Measurements from ENCODE around the gene CHST11. TPM values are rescaled to one million over a fixed set of nuclear protein-coding genes. Genes with fewer than 3 reads are reported as not detected.

CHST11 gene
- total RNA-seq, 8 experiments from 2014 or later: 9.3 to 36.8 (median 12.9) TPM

DNA sequence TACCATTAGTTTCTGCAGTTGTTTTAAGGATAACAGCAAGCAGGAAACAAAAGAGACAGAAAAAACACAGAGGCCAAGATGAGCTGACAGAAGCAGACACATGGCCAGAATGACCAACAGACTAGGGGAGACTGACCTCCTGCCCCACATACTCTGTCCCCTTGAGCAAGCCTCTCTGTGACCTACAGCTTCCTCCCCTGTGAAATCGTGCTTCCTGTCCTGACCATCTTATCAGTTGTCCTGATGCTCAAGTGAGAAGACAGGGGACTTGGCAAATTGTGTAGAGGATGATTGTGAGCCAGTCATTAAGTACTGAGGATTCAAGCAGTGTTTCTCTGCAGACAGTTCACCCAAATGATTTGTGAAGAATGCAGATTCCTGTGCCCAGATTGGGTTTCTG lies 272.3 kb downstream of the CHST11 start:
- H3K4me3 ChIP-seq: no peak overlapping the region
- in situ Hi-C loops (cut with MboI; ENCODE audit: low pct_unique_long_range_greater_than_20kb in 2 of 9, low sequenced_read_pairs in 9 of 9, unreplicated experiment in 9 of 9): loop anchor here in 1 of 9 experiments (25.0 kb wide), 1 partner anchor 267 kb away; the partner anchor contains the start of gene CHST11
- peaks cover 11 to 12% of the 10 kb centered on the region in 2 donors for H3K4me1 ChIP-seq (replicated peaks in 1 of 2)
- ATAC-seq (replicated peaks in 6 of 8): no peak
- H3K27ac ChIP-seq: no peak overlapping the region
- 50 to 67% (median 67%) methylated on average over 1 of the region's 1 CpG; no CpG with 5 or more reads in 5 of the 10 experiments for WGBS, 10 experiments

DNA sequence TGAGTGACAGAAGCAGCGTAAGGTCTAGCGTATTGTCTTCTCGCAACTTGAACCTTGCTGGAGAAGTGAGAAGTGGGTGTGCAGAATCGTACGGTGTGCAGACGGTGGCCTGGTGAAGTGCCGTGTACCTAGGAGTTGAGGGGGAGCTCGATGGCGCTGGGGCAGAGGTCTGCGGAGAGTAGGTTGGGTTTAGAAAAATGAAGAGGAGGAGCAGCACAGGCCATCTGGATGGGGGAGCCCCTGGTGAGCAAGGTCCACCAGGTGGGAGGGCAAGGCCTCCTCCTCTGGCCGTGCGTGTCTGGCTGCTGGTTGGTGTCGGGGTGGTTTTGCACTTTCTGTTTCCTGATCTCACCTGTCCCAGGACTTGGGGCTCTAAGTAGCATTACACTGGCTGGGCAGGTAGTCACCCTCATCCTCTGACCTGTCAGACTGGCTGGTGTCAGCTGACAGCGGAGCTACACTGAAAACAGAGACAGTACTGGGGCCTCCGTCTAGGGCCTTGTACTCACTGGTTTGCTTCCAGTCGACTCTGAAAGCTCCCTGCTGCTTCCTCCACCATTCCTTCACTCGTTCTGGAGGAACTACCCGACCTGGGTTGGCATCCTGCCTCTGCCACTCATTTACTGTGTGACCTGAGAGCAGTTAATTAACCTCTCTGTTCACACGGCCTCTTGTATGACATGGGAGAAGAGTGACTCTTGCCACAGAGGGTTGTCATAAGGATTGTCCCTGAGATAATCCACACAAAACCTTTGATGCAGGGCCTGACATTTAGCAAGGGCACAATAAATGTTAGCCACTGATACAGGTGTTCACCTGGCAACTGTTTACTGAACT lies 273.1 kb downstream of the CHST11 start:
- Histone ChIP-seq H3K4me3 (no peak overlapping the region), H3K27ac (no peak overlapping the region), H3K4me1 (replicated peaks in 1 of 2) (peaks cover 4 to 6% of the 10 kb centered on the region in 2 donors)
- in situ Hi-C loops (cut with MboI; ENCODE audit: low pct_unique_long_range_greater_than_20kb in 2 of 9, low sequenced_read_pairs in 9 of 9, unreplicated experiment in 9 of 9): loop anchor here in 1 of 9 experiments (25.0 kb wide), 1 partner anchor 268 kb away; the partner anchor contains the start of gene CHST11
- WGBS, 10 experiments: 60 to 93% (median 86%) methylated on average over 2 to 18 of the region's 19 CpGs; no CpG with 5 or more reads in 3 of the 10 experiments
- no peak for ATAC-seq (replicated peaks in 6 of 8)

DNA sequence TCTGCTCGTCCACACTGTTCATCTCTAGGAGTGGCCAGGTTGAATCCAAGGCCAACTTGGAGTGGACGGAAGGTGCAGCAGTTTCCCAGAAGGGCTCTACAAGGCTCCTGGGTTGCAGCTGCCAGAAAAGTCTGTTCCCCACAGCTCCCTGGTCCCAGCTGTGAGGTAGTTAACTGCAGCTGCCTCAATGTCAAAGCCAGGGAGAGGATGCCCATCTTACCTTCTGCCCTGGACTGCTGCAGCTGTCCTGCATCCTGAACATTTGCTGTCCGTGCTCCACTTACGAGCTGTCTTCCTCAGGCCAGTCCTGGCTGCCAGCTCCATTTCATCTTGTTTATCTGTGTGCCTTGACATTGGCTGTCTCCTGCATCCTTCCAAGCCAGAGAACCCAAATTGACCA lies 274.0 kb downstream of the CHST11 start:
- Histone ChIP-seq H3K4me1 (replicated peaks in 1 of 2) (peaks cover 0 to 2% of the 10 kb centered on the region in 2 donors), H3K27ac (no peak overlapping the region), H3K4me3 (no peak overlapping the region)
- 60 to 100% (median 89%) methylated on average over 1 to 3 of the region's 4 CpGs; no CpG with 5 or more reads in 4 of the 10 experiments for WGBS, 10 experiments
- ATAC-seq (replicated peaks in 6 of 8): no peak
- in situ Hi-C loops (cut with MboI; ENCODE audit: low pct_unique_long_range_greater_than_20kb in 2 of 9, low sequenced_read_pairs in 9 of 9, unreplicated experiment in 9 of 9): loop anchor here in 1 of 9 experiments (25.0 kb wide), 1 partner anchor 268 kb away; the partner anchor contains the start of gene CHST11

DNA sequence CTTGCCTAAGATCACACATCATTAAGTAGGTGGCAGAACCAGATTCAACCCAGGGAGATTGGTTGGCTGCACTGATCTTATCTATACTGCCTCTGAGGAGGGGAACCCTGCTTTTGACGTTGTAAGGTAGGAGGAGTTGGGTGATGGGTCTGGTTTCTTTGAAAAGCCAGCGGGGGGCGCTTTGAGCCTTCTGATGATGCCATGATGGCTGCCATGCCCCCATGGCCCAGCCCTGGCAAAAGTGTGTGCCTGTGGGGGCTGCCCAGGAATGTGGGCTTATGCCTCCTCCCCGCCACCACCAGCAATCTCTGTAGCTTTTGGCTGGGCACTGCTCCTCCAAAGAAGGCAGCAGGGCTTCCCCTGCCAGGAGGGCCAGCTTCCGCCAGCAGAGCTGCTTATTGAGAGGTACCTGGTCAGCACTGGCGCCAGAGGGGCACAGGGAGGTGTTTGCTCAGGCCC lies 277.0 kb downstream of the CHST11 start:
- Histone ChIP-seq H3K27ac (no peak overlapping the region), H3K4me1 (replicated peaks in 1 of 2) (peaks cover 15 to 20% of the 10 kb centered on the region in 2 donors), H3K4me3 (no peak overlapping the region)
- in situ Hi-C loops (cut with MboI; ENCODE audit: low pct_unique_long_range_greater_than_20kb in 2 of 9, low sequenced_read_pairs in 9 of 9, unreplicated experiment in 9 of 9): loop anchor here in 1 of 9 experiments (25.0 kb wide), 1 partner anchor 271 kb away; the partner anchor contains the start of gene CHST11
- 40 to 100% (median 96%) methylated on average over 1 to 2 of the region's 6 CpGs; no CpG with 5 or more reads in 4 of the 10 experiments for WGBS, 10 experiments
- peak in 1 of 8 experiments; percentile 32 for ATAC-seq (replicated peaks in 6 of 8)

DNA sequence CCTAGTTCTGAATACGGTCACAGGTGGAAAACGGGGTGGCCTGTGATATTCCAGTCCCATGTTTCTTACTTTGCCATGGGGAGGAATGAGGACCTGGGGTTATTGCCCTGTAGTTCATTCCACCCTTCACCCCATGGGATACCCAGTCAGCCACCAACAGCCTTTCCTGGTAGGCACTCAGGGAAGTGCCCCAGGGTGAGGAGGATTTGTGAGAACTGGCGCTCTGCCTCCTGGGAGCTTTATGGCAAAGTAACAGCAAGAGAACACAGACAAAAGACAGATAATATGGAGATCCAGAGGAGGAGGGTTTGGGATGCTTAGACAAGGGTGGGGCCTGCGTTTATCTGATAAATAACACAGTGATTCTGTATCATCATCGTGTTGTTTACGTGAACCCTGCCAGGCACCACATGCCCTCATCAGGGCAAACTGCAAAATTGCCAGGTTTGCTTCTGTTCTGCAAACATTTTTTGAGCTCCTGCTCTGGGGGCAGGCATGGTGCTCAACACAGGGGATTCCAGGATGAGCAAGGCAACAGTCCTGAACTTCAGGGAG lies 277.9 kb downstream of the CHST11 start:
- in situ Hi-C loops (cut with MboI; ENCODE audit: low pct_unique_long_range_greater_than_20kb in 2 of 9, low sequenced_read_pairs in 9 of 9, unreplicated experiment in 9 of 9): loop anchor here in 1 of 9 experiments (25.0 kb wide), 1 partner anchor 272 kb away; the partner anchor contains the start of gene CHST11
- H3K27ac ChIP-seq: no peak overlapping the region
- no peak overlapping the region for H3K4me3 ChIP-seq
- peaks cover 15 to 21% of the 10 kb centered on the region in 2 donors for H3K4me1 ChIP-seq (replicated peaks in 1 of 2)
- 58 to 100% (median 83%) methylated on average over 1 to 6 of the region's 6 CpGs; no CpG with 5 or more reads in 4 of the 10 experiments for WGBS, 10 experiments
- no peak for ATAC-seq (replicated peaks in 6 of 8)

DNA sequence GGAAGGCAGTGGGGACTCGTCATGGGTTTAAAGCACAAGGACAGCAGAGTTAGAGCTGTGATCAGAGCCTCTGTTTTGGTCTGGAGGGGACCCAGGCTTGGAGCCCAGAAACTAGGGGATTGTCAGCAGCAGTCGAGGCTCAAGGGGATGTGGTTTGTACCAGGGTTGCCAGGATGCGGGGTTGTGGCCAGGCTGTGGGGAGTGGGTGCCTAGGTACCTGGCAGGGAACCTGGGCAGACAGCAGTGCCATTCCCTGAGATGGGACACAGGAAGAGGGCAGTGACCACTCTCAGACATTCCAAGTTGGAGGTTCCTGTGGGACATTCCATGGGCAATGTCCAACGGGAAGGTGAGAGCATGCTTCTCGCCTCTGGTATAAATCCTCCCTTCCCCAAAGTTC lies 279.1 kb downstream of the CHST11 start:
- WGBS, 10 experiments: 80 to 100% (median 85%) methylated on average over 1 to 3 of the region's 5 CpGs; no CpG with 5 or more reads in 5 of the 10 experiments
- Histone ChIP-seq H3K27ac (no peak overlapping the region), H3K4me3 (no peak overlapping the region), H3K4me1 (replicated peaks in 1 of 2) (peaks cover 15 to 24% of the 10 kb centered on the region in 2 donors)
- ATAC-seq (replicated peaks in 6 of 8): no peak
- in situ Hi-C loops (cut with MboI; ENCODE audit: low pct_unique_long_range_greater_than_20kb in 2 of 9, low sequenced_read_pairs in 9 of 9, unreplicated experiment in 9 of 9): loop anchor here in 1 of 9 experiments (25.0 kb wide), 1 partner anchor 274 kb away; the partner anchor contains the start of gene CHST11

DNA sequence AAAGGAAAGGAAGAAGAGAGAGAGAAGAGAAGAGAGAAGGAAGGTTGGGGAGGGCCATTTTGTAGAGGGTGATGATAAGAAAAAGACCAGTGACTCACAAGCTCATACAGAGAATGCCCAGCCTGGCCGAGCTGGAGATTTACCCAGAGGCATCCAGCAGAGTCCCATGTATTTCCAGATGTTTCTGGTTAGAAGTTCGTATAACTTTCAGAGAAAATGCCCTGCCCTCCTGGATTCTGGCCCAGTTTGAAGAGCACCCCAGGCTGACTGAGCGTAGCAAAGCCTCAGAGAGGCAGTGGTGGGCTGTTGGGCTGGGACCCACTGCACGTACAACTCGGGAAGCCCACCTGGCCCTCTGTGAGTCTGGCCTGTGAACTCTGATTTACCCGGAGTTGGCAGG lies 279.6 kb downstream of the CHST11 start:
- no peak overlapping the region for H3K4me3 ChIP-seq
- H3K27ac ChIP-seq: no peak overlapping the region
- WGBS, 10 experiments: 8 to 100% (median 80%) methylated on average over 1 to 6 of the region's 6 CpGs; no CpG with 5 or more reads in 3 of the 10 experiments
- in situ Hi-C loops (cut with MboI; ENCODE audit: low pct_unique_long_range_greater_than_20kb in 2 of 9, low sequenced_read_pairs in 9 of 9, unreplicated experiment in 9 of 9): loop anchor here in 1 of 9 experiments (25.0 kb wide), 1 partner anchor 274 kb away; the partner anchor contains the start of gene CHST11
- peak in 3 of 8 experiments; percentile 67 to 93 (median 91) for ATAC-seq (replicated peaks in 6 of 8)
- H3K4me1 ChIP-seq (replicated peaks in 1 of 2): peaks cover 15 to 29% of the 10 kb centered on the region in 2 donors

DNA sequence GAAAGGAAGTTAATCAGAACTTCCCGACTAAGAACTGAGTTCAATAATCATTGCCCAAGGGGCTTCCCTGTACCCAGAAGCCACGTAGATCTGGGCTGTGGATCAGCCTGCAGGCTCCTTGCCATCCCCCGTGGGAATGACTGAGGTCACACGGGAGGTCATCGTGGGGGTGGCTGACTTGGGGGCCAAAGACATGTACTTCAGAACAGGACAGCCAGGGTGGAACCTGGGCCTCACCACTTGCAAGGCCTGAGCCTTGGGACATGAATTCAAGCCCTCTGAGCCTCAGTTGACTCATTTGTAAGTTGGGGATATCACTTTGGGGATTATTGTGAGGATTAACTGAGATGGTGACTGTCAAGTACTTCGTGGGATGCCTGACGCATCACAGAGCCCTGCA lies 280.4 kb downstream of the CHST11 start:
- in situ Hi-C loops (cut with MboI; ENCODE audit: low pct_unique_long_range_greater_than_20kb in 2 of 9, low sequenced_read_pairs in 9 of 9, unreplicated experiment in 9 of 9): loop anchor here in 1 of 9 experiments (25.0 kb wide), 1 partner anchor 275 kb away; the partner anchor contains the start of gene CHST11
- no peak overlapping the region for H3K27ac ChIP-seq
- no peak for ATAC-seq (replicated peaks in 6 of 8)
- H3K4me3 ChIP-seq: no peak overlapping the region
- 81 to 100% (median 97%) methylated on average over 1 to 7 of the region's 7 CpGs; no CpG with 5 or more reads in 4 of the 10 experiments for WGBS, 10 experiments
- H3K4me1 ChIP-seq (replicated peaks in 1 of 2): peaks cover 21 to 37% of the 10 kb centered on the region in 2 donors

DNA sequence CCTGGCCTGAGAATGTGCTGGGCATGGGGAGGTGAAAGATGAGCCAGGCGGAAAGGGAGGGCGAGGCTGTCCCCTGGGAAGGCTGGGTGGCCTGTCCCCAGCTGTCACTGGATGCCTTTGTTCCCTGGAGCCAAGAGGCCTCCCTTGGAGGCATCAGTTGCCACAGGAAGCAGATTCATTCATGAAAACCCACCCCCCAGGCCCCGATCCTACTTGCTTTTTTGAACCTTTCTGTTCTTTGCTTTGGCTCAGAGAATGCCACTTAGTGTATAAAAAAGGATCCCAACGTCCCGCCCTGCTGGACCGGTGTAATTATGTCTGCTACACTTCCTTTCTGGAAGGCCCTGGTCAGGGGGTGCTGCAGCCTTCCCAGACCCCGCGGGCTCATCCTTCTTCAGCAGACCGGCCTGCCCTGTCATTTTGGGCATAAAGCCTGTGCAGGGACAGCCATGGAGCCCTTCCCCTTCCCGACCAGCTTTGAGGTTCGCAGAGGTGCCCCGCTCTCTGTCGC lies 281.1 kb downstream of the CHST11 start:
- ATAC-seq (replicated peaks in 6 of 8): peak in 5 of 8 experiments; percentile 75 to 85 (median 81)

DNA sequence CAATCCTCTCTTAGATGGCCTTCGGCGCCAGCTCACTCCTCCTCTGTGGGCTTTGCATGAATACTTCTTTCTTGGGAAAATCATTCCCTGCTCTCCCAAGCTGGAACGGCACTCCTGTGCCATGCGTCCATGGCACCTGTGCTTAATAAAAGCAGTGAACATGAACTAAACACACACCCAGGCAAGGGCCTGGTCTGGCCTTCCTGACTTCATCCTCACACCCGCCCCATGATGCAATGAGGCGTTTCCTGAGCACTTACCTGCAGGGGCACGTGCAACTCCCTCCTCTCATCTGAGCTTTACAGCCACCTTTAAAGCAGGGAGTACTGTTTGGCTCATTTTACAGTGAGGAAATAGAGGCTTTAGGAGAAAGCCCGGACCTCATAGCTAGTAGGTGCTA lies 281.6 kb downstream of the CHST11 start:
- in situ Hi-C loops (cut with MboI; ENCODE audit: low pct_unique_long_range_greater_than_20kb in 2 of 9, low sequenced_read_pairs in 9 of 9, unreplicated experiment in 9 of 9): loop anchor here in 1 of 9 experiments (25.0 kb wide), 1 partner anchor 276 kb away; the partner anchor contains the start of gene CHST11
- H3K27ac ChIP-seq: peak overlapping the region; percentile 1 to 63
- ATAC-seq (replicated peaks in 6 of 8): peak in 3 of 8 experiments; percentile 2 to 12 (median 5)
- no peak overlapping the region for H3K4me3 ChIP-seq
- H3K4me1 ChIP-seq (replicated peaks in 1 of 2): peaks cover 23 to 47% of the 10 kb centered on the region in 2 donors
- WGBS, 10 experiments: 20 to 100% (median 81%) methylated on average over 1 to 6 of the region's 8 CpGs; no CpG with 5 or more reads in 3 of the 10 experiments

More for the DNA sequence above, 281.1 kb downstream of the CHST11 start:
- Histone ChIP-seq H3K4me1 (replicated peaks in 1 of 2) (peaks cover 23 to 44% of the 10 kb centered on the region in 2 donors), H3K4me3 (no peak overlapping the region), H3K27ac (peak overlapping the region; percentile 5 to 63)
- in situ Hi-C loops (cut with MboI; ENCODE audit: low pct_unique_long_range_greater_than_20kb in 2 of 9, low sequenced_read_pairs in 9 of 9, unreplicated experiment in 9 of 9): loop anchor here in 1 of 9 experiments (25.0 kb wide), 1 partner anchor 276 kb away; the partner anchor contains the start of gene CHST11
- WGBS, 10 experiments: 24 to 100% (median 52%) methylated on average over 1 to 8 of the region's 13 CpGs; no CpG with 5 or more reads in 2 of the 10 experiments

DNA sequence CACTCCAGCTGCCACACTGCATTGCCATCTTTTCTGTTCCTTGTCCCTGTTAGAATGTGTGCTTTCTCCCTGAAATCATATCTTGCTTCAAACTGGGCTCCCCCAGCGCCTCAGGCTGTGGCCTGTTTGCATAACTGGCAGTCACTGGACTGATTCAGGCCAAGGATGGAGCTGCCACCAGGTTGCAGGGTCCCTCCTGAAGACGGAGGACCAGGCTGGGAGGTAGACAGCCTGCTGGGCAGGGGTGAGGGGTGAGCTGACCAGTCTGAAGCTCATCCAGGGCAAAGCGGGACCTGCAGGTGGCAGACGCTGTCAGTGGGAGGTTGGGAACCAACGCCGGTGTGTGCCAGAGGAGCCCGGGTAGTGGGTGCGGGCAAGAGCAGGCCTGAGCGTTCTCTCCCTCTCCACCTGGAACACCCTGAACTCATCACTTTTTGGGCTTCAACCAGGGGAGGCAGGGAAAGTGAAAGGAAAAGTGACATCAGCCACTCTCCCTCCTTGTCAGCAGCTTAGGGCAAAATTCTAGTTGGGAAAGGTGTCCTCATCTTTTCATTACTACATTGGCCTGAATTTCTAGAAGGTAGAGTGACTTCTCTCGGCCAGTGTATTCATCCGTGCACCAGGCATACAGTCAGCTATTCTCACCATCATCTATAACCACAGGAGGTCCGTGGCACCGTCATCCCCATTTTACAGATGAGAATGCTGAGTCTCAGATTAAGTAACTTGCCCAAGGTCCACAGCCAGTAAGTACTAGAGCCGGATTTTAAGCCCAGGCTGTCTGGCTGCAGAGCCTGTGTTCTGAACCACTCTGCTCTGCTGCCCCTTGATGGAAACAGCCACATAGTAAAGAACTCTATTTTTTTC lies 282.3 kb downstream of the CHST11 start:
- WGBS, 10 experiments: 60 to 100% (median 88%) methylated on average over 1 to 12 of the region's 14 CpGs; no CpG with 5 or more reads in 3 of the 10 experiments
- no peak for ATAC-seq (replicated peaks in 6 of 8)
- Histone ChIP-seq H3K4me1 (replicated peaks in 1 of 2) (peaks cover 23 to 45% of the 10 kb centered on the region in 2 donors), H3K27ac (peak overlapping the region; percentile 1 to 63), H3K4me3 (no peak overlapping the region)
- in situ Hi-C loops (cut with MboI; ENCODE audit: low pct_unique_long_range_greater_than_20kb in 2 of 9, low sequenced_read_pairs in 9 of 9, unreplicated experiment in 9 of 9): loop anchor here in 1 of 9 experiments (25.0 kb wide), 1 partner anchor 277 kb away; the partner anchor contains the start of gene CHST11
